ENCODE results near the gene LRRFIP1.
"Not testable (repeated sequence)": the region's sequence is repeated elsewhere in the genome, so short reads cannot be mapped to it uniquely, and the experiment has no call there.

LRRFIP1 gene

GRCh38 chr2:237746302-237747080 lies 119.1 kb downstream of the LRRFIP1 start:
- no peak for DNase-seq (ENCODE audit: low read depth in 1 of 2, low spot score in 1 of 2)
- TF ChIP-seq JUND (IDR thresholded peaks at IDR 0.05; ENCODE audit: low read depth): no peak
- in situ Hi-C loops (cut with HindIII; ENCODE audit: low pct_unique_long_range_greater_than_20kb, low sequenced_read_pairs): no loop called here

DNA sequence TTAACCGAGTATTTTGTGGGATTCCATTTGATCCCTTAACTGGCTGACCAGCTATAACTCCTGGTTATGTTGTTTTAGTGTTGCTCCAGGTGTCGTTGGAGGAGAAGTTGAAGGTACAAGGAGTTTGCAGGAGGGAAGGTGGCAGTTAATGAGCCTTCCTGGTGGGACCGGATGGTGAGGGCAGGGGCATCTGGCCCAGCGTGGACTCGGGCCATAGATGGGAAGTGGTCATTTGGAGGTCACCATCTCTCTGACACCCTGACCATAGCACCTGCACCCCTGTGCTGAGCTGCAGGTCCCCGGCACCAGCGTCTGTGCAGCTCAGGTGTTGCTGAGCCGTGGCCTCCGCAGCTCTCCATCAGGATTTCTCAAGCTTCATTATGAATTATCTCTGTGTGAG lies 119.8 kb downstream of the LRRFIP1 start:
- TF ChIP-seq JUND (IDR thresholded peaks at IDR 0.05; ENCODE audit: low read depth): no peak
- in situ Hi-C loops (cut with HindIII; ENCODE audit: low pct_unique_long_range_greater_than_20kb, low sequenced_read_pairs): no loop called here
- no peak for DNase-seq (ENCODE audit: low read depth in 1 of 2, low spot score in 1 of 2)

DNA sequence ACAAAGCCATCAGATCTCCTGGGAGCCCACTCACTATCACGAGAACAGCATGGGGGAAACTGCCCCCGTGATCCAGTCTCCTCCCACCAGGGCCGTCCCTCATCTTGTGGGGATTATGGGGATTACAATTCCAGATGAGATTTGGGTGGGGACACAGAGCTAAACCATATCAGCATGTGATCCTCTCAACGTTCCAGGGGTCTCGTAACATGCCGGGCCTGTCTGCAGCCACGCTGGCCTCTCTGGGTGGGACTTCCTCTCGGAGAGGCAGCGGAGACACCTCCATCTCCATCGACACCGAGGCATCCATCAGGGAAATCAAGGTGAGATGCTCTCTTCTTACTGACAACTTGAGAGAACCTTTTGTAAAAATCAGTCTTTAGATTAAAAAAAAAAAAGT lies 121.6 kb downstream of the LRRFIP1 start:
- no peak for DNase-seq (ENCODE audit: low read depth in 1 of 2, low spot score in 1 of 2)
- TF ChIP-seq JUND (IDR thresholded peaks at IDR 0.05; ENCODE audit: low read depth): no peak
- in situ Hi-C loops (cut with HindIII; ENCODE audit: low pct_unique_long_range_greater_than_20kb, low sequenced_read_pairs): no loop called here

GRCh38 chr2:237749961-237750360 lies 122.6 kb downstream of the LRRFIP1 start:
- DNase-seq (ENCODE audit: low read depth in 1 of 2, low spot score in 1 of 2): no peak
- in situ Hi-C loops (cut with HindIII; ENCODE audit: low pct_unique_long_range_greater_than_20kb, low sequenced_read_pairs): no loop called here
- no peak for TF ChIP-seq JUND (IDR thresholded peaks at IDR 0.05; ENCODE audit: low read depth)

DNA sequence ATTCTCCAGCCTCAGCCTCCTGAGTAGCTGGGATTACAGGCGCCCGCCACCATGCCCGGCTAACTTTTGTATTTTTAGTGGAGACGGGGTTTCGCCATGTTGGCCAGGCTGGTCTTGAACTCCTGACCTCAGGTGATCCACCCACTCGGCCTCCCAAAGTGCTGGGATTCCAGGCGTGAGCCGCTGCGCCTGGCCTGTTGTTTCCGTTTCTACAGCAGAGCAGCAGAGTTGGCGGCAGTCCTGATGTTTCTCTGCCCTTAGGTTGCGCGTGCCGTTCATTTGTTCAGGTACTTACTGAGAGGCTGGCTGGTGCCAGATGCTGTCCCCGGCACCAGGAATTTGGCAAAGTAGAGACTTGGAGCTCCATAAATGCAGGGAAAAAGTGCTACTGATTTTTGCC lies 123.1 kb downstream of the LRRFIP1 start:
- in situ Hi-C loops (cut with HindIII; ENCODE audit: low pct_unique_long_range_greater_than_20kb, low sequenced_read_pairs); DNase-seq (ENCODE audit: low read depth in 1 of 2, low spot score in 1 of 2): not testable (repeated sequence)

GRCh38 chr2:237752761-237753165 lies 125.4 kb downstream of the LRRFIP1 start:
- TF ChIP-seq JUND (IDR thresholded peaks at IDR 0.05; ENCODE audit: low read depth): no peak
- DNase-seq (ENCODE audit: low read depth in 1 of 2, low spot score in 1 of 2): no peak
- in situ Hi-C loops (cut with HindIII; ENCODE audit: low pct_unique_long_range_greater_than_20kb, low sequenced_read_pairs): no loop called here

GRCh38 chr2:237754182-237754581 lies 126.8 kb downstream of the LRRFIP1 start:
- no peak for TF ChIP-seq JUND (IDR thresholded peaks at IDR 0.05; ENCODE audit: low read depth)
- in situ Hi-C loops (cut with HindIII; ENCODE audit: low pct_unique_long_range_greater_than_20kb, low sequenced_read_pairs): no loop called here

GRCh38 chr2:237754626-237755248 lies 127.3 kb downstream of the LRRFIP1 start:
- no peak for TF ChIP-seq JUND (IDR thresholded peaks at IDR 0.05; ENCODE audit: low read depth)
- no peak for DNase-seq (ENCODE audit: low read depth in 1 of 2, low spot score in 1 of 2)
- in situ Hi-C loops (cut with HindIII; ENCODE audit: low pct_unique_long_range_greater_than_20kb, low sequenced_read_pairs): no loop called here

More at GRCh38 chr2:237754182-237754581, 126.8 kb downstream of the LRRFIP1 start:
- no peak for DNase-seq (ENCODE audit: low read depth in 1 of 2, low spot score in 1 of 2)

DNA sequence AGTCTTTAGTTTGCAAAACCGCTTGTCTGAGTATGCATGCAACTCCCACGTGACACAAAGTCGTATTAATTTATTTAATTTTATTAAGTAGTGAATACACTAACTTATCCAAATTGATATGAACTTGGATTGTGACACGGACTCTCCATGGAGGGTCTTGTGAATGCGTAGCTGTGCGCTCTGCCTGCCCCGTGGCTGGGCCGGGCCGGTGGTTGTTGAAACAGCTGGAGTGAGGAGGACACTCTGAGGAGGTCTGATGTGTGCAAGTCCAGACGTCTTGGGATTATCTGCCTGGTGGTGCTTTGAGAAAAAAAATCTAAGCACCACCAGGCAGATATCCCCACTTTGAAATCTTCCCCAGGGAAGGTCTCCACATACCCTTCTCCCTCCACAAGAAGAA lies 130.2 kb downstream of the LRRFIP1 start:
- no peak for DNase-seq (ENCODE audit: low read depth in 1 of 2, low spot score in 1 of 2)
- in situ Hi-C loops (cut with HindIII; ENCODE audit: low pct_unique_long_range_greater_than_20kb, low sequenced_read_pairs): no loop called here
- TF ChIP-seq JUND (IDR thresholded peaks at IDR 0.05; ENCODE audit: low read depth): no peak

GRCh38 chr2:237758185-237758584 lies 130.8 kb downstream of the LRRFIP1 start:
- no peak for TF ChIP-seq JUND (IDR thresholded peaks at IDR 0.05; ENCODE audit: low read depth)
- in situ Hi-C loops (cut with HindIII; ENCODE audit: low pct_unique_long_range_greater_than_20kb, low sequenced_read_pairs): no loop called here
- DNase-seq (ENCODE audit: low read depth in 1 of 2, low spot score in 1 of 2): no peak

DNA sequence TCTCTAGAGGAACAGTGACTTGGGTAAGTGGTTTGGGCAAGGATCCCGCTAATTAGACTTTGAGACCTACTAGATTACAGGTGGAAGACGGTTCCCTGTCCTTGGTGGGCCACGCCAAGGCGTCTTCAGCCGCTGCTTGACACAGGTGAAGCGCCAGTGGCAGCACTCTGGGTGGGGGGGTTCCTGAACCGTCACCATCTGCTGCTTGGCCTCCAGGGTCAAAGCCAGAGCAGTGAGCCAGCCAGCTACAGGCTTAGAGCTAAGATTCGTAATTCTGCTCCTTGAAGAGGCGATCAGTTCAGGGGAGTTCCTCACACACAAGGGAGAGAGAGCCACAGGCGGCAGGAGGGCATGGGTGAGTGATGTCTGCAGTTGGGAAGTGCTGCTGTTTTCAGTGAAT lies 131.8 kb downstream of the LRRFIP1 start:
- no peak for DNase-seq (ENCODE audit: low read depth in 1 of 2, low spot score in 1 of 2)
- no peak for TF ChIP-seq JUND (IDR thresholded peaks at IDR 0.05; ENCODE audit: low read depth)
- in situ Hi-C loops (cut with HindIII; ENCODE audit: low pct_unique_long_range_greater_than_20kb, low sequenced_read_pairs): no loop called here

DNA sequence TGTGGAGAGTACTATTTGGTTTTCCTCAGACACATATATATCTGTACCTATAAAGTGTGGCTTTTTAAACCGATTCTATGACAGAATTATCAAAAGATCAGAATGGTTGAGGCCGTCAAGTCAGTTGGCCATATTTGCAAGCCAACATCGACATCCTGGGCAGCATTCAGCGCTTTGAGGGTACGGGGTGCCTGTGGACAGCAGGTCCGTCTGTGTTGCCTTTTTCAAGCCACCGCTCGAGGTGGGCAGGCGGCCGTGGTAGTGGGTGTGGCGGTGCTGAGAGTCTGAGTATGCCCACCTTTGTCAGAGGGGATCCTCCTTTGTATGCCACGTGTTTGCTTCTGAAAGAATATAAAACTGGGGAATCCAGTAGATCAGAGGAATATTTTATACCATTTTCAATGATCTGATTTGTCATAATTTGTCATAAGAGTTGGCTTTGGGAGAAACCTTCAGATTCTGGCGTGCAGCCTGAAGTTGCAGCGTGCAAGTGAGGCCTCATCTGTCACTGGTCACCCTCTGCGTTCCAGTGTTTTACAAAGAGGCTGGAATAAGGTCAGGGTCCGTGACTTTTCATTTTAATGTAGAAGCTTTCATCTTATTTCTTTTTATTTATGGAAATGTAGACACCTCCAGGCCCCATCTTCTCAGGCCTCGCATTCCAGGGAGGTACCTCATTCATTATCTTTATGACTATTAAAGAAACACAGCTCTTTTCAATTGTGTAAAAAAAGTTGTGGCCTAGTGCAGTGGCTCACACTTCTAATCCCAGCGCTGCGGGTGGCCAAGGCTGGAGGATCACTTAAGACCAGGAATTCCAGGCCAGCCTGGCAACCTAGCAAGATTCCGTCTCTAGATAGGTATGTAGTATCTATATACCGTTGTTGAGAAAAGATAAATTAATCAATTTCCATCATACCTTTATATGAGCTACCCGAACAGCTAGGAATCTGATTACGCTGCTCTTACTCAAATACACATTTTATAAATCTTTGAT lies 133.4 kb downstream of the LRRFIP1 start:
- in situ Hi-C loops (cut with HindIII; ENCODE audit: low pct_unique_long_range_greater_than_20kb, low sequenced_read_pairs): no loop called here
- no peak for TF ChIP-seq JUND (IDR thresholded peaks at IDR 0.05; ENCODE audit: low read depth)
- no peak for DNase-seq (ENCODE audit: low read depth in 1 of 2, low spot score in 1 of 2)

- DNase-seq (ENCODE audit: low read depth in 1 of 2, low spot score in 1 of 2); in situ Hi-C loops (cut with HindIII; ENCODE audit: low pct_unique_long_range_greater_than_20kb, low sequenced_read_pairs): not testable (repeated sequence)
These were observed 135.2 kb downstream of the LRRFIP1 start for GRCh38 chr2:237762291-237763182.

Measured in T47D (cell line).